GM19324 (cell line): ENCODE results near the gene GSTO2.

Experiments used
- ATAC-seq: cut with Tn5 transposase; IDR thresholded peaks from one replicate; pipeline ENCODE4 v1.9.1; 2021; ENCODE audit warnings: mild to moderate bottlenecking, moderate library complexity; ENCODE audit not compliant: unreplicated experiment, low FRiP score

Gene GSTO2

DNA sequence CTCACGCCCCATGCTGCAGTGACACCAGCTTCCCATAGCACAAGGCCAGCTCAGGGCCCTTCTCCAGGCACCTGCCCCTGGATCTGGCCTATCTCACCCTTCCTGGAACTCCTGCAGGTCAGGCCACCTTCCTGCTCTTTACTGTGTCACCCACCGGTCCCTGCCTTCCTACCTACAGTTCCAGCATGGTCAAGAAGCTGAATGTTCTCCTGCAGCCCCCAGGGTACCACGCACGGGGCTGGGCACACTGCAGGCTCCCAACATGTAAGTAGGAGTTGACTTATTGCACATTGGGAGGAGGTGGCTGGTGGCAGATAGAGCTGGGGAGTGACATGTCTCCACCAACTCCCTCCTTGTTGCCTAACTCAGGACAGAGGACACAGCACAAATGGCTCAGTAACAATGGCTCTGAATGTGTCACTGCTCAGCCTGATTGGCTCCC lies 54.8 kb downstream of the GSTO2 start:
- no peak for ATAC-seq

GRCh38 chr10:104324221-104324686 lies 55.3 kb downstream of the GSTO2 start:
- no peak for ATAC-seq

DNA sequence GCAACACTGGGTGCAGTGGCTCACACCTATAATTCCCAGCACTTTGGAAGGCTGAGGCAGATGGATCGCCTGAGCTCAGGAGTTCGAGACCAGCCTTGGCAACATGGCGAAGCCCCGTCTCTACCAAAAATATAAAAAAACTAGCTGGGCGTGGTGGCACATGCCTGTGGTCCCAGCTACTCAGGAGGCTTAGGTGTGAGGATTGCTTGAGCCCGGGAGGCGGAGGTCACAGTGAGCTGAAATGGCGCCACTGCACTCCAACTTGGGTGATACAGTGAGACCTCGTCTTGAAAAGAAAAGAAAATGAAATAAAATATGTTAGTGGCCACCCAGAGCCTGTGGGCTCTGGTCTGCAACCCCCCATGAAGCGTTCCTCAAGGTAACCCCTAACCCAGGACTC lies 55.9 kb downstream of the GSTO2 start:
- no peak for ATAC-seq

DNA sequence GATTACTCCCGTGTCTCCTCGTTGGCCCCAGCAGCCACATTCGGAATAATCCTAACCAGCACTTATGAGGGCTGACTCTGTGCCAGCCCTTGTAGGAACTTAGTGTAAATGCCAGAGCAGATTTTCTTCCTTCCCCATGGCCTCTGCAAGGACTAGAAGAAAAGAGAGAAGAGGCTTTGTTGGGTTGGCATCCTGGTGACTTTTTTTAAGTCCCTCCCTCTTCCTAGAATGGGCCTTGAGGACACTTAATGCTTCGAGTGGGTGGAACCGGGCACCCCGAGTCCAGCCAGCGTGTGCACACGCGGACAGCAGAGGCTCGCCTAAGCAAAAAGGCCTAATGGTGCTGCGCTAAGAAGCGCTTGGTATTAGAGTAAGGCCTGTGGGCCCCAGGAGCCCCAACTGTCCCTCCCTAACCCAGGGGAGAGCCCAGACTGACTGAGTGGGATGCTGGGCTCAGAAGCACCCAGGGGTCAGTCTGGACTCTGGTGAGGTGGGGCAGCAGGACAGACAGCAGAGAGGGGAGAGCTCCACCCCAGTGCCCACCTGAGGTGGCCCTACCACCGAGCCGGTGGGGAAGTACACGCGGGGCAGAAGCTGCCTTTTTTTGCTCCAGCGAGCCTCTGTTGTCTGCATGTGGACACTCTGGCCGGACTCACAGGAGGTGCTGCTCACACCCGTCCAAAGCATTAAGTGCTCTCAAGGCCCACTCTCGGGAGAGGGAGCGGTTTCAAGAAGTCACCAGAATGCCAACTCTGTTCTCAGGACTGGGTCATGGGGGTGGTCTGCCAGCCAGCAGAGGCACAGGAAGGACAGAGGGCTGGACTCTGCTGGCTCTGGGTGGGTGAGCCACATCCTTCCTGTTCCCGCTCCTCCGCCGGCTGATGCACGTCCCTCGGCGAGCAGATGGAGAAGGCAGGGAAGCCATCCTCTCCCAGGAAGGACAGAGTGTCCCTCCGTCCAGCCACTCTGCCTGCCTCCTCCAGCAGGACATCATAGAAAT lies 56.8 kb downstream of the GSTO2 start:
- ATAC-seq = no peak

DNA sequence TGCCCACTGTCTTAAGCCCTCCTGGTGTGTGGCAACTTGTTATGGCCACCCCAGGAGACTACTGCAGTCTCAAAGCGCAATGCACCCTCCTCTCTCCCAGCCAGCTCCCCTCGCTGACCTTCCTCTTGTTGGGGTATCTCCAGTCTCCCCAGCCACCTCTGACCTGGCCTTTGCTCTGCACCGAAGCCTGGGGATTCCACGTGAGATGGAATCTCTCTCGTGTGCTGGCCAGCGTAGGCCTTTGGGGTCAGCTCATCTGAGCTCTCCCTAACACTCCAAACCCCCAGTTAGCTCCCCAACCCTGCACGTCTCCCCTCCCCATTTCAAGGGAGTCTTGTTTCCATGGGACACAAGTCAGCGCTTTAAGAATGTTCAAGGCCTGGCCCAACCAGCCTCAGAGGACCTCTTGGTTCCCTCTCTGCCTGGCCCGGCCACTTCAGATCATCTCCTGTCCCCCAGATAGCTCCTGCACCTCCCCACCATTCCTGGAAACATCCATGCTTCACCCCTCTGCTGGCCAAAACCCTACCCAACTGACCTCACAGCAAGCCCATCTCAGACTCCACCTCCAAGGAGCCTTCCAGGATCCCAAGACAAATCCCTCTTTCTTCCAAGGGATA lies 58.1 kb downstream of the GSTO2 start:
- no peak for ATAC-seq

GRCh38 chr10:104327745-104328645 lies 59.0 kb downstream of the GSTO2 start:
- no peak for ATAC-seq

GRCh38 chr10:104328646-104328895 lies 59.6 kb downstream of the GSTO2 start:
- no peak for ATAC-seq

DNA sequence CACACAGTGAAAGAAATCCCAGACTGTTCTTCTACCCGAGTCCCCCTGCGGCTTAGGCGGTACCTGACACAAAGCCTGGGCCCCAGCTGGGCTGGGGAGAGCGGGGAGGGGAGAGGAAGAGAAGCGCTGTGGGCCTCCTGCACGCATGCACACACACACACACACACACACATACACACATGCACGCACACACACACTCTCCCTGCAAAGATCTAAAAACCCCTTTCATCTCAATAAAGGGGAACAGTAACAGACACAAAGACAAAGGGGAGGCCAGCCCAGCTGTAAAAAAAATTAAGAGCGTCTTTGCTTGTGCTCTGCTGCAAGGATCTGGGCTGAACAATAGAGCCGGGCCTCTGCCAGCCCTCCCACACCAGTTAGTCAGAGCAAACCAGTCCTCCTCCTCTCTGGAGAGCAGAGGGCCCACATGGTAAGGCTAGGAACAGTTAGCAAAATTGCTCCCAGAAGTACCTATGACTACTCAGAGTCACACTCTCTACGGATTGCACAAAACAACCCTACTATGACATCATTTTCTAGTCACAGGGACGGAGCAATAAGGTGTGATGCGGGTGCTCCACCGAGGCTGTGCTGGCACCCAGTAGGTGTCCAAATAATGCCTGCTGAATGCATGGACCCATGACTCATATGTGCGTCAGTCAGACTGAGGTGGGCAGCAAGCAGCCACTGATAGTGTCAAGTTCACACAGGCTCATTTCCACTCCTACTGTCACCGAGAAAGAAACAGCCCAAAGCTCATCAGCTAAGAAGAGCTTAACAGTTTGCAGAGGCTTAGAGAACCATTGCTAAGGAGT lies 60.1 kb downstream of the GSTO2 start:
- ATAC-seq = no peak

DNA sequence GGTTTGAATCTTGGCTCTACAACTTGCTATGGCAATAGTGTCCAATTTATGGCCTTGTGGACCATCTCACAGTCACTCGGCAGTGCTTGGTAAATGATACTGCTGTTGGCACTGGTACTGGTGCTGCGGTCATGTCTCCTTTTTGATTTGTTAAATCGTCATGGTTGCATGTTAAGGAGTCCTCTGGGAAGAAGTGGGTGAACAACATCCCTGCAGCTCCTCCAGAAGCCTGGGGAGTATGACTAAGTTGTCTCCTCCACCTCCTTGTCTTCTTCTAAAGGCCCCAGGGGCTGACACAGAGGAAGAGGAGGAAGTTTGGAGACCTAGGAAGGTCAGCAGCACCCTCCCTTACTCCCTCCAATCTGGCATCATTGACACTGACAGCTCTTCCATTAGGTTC lies 60.8 kb downstream of the GSTO2 start:
- ATAC-seq = no peak

DNA sequence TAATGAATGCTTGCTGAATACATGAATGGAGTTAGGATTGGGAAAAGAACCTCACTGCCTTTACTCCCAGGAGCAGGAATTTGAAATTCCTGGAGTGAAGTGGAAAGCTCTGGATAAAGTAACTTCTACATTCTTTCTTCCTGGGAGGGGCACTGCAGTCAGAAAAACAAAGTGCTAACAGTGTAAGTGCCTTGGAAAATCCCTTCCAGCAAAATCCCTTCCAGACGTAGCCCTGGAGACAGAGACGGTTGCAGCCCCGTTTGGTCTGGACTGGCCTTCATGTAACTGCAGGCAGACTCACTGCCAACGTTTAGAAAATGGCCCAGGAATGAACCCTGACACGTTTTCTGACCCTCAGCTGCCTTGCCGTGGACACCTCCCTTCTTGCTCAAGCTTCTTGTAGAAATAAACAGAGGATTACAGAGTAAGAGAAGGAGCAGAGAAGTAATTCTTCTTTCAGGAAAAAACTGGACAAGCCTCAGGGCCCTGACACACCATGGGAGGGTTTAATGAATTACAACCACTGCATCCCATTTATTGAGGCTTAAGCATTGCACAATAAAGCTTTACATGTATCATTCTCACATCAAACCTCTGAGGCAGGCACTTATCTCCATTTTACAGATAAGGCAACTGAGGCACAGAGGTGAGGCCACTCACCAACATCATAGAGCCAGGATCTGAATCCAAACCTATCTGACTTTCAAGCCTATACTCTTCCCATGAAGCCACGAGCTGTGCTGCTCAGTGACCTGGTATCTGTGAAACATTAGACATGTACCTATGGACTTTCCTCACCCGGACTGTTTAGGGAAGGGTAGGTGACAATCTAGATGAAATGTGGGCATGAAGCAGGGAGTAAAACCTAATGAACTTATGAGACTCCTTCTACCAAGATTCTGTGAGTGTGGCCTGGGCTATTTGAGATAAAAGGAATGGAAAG lies 61.5 kb downstream of the GSTO2 start:
- ATAC-seq = no peak

- ATAC-seq = no peak
These were observed 62.3 kb downstream of the GSTO2 start for GRCh38 chr10:104331208-104331838.

DNA sequence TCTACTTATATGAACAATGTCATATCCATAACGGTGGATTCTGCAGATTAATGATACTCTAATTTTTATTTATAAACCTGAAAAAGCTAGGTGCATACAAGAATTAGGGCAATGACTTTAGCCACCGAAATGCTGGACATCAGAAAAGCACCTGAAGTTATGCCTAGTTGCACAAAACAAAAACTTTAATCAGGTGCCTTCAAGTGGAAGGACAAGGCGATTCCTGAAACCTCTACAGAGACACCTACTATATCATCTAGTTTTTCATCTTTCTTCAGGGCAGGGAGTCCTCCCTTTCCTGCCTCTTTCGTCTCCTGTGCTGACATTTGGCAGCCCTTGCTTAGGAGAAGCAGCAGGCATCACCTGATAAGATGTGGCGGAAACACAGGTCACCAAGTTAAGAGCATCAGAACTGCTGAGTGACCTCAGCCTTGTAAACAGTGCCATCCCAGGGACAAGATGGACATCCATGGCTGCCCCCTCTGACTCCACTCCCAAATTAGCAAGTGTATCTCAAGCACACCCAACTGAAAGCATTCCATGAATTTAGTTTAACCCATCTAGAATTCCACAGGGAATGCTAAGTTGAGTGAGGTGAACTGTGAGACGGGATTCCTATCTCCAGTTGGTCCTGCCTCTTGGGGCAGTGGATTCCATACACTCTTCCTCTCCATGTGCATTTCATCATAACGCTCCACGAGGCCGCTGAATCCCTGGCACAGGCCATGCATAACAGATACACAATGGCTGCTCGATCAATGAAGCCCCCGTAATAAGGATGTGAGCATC lies 63.5 kb downstream of the GSTO2 start:
- ATAC-seq = no peak

GRCh38 chr10:104333032-104333727 lies 64.2 kb downstream of the GSTO2 start:
- ATAC-seq = no peak

GRCh38 chr10:104333728-104334373 lies 64.9 kb downstream of the GSTO2 start:
- no peak for ATAC-seq

DNA sequence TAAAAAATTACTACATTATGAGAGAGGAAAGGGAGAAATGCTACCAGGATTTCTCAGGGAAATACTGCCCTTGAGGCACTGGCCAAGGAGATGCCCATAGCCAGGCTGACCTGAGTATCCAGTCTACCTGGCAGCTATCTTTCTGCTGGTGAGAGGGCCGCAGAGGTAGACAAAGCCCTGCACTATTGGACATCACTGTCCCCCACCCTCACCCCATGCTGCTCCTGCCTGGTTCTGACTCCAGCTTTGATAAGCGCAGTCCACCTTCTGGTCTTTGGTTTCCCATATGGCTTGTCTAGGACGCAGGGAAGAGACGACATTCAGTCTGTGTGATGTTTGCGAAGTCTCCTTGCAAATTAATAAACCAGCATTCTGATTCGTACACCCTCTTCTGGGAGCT lies 65.6 kb downstream of the GSTO2 start:
- no peak for ATAC-seq

DNA sequence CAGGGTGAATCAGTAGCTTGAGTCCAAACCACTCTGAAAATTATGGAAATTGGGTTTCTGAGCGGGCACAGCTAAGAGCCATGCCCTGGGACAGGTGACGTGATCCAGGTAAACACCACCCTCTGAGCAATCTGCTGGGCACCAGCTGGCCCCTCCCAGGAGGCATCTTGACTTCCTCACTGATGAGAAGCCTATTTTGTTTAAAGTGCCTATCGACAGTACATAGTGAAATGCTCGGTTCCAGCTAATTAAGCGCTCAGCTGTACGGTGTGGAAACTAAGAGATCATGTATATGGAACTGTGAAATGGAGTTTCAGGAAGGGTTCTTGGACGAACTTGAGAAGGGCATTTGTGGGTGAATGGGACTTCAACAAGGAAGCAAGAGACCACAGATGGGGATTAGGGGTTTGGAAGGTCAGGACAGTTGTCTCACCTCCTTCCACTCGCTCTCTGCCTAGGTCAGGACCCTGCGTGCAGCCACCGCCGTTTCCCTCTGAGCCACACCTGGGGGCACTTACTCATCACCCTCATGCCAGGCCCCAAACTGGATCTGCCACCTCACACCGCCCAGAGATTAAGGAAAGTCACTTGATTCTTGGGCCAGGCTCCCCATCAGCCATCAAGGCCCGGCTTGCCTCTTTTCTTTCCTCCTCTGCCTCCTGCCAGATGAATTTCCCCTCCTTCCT lies 66.1 kb downstream of the GSTO2 start:
- no peak for ATAC-seq
